ENCODE measurements around the gene FANCE.

Gene FANCE

DNA sequence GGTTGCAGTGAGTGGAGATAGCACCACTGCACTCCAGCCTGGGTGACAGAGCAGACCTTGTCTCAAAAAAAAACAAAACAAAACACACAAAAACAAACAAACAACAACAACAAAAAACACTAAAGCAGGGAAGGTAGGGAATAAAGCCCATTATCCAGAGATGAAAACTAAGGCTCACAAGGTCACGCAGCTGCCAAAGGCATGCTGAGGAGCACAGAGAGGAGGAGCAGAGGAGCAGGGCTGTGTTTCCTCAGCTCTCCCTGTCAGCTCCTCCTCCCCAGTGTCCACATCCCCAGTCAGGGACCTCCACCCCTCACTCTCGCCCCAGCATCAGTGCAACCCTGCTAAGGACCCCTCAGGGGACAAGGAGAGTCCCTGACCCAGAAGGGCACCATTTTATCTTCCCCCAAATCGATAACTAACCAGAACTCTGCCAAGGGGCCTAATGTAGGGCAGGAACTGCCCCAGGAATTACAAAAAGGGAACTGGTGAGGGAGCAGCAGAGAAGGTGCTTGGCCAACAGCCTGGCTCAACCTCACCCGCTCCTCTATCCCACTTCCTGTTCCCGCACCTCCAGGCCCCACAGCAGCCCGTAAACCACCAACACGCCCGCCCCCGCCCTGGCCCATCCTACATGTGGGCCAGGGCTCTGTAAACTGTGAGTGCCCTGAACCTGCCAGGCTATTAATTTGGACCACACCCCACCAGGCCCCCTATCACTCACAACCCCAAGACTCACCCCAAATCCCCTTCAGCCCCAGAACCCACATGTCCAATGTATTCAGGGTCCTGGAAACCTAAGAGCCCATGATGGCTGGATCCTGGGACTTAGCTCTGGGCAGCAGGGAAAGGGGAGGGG is 35.7 kb downstream of the FANCE start:
- in situ Hi-C loops (cut with MboI; ENCODE audit: low pct_unique_long_range_greater_than_20kb, low sequenced_read_pairs, unreplicated experiment) = no loop called here
- TF ChIP-seq, protein P1, sequence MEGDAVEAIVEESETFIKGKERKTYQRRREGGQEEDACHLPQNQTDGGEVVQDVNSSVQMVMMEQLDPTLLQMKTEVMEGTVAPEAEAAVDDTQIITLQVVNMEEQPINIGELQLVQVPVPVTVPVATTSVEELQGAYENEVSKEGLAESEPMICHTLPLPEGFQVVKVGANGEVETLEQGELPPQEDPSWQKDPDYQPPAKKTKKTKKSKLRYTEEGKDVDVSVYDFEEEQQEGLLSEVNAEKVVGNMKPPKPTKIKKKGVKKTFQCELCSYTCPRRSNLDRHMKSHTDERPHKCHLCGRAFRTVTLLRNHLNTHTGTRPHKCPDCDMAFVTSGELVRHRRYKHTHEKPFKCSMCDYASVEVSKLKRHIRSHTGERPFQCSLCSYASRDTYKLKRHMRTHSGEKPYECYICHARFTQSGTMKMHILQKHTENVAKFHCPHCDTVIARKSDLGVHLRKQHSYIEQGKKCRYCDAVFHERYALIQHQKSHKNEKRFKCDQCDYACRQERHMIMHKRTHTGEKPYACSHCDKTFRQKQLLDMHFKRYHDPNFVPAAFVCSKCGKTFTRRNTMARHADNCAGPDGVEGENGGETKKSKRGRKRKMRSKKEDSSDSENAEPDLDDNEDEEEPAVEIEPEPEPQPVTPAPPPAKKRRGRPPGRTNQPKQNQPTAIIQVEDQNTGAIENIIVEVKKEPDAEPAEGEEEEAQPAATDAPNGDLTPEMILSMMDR (IDR thresholded peaks at IDR 0.05; ENCODE audit: extremely low read depth, insufficient read depth, missing control alignments) = no peak
- no peak for DNase-seq (ENCODE audit: low spot score)

DNA sequence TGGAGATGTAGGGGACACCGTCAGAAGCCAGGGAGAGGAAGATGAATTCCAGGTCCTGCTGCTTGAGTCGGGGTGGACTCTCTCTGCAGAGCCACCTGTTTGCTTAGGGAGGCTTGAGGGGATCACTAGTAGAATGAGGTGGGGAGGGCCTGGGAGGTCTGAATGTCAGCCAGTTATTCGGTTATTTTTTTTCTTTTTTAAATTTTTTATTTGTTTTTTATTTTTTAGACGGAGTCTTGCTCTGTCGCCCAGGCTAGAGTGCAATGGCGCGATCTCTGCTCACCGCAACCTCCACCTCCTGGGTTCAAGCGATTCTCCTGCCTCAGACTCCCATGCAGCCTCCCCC is 36.4 kb downstream of the FANCE start:
- DNase-seq (ENCODE audit: low spot score) = no peak
- in situ Hi-C loops (cut with MboI; ENCODE audit: low pct_unique_long_range_greater_than_20kb, low sequenced_read_pairs, unreplicated experiment) = no loop called here
- TF ChIP-seq, protein P1 (IDR thresholded peaks at IDR 0.05; ENCODE audit: extremely low read depth, insufficient read depth, missing control alignments) = no peak

DNA sequence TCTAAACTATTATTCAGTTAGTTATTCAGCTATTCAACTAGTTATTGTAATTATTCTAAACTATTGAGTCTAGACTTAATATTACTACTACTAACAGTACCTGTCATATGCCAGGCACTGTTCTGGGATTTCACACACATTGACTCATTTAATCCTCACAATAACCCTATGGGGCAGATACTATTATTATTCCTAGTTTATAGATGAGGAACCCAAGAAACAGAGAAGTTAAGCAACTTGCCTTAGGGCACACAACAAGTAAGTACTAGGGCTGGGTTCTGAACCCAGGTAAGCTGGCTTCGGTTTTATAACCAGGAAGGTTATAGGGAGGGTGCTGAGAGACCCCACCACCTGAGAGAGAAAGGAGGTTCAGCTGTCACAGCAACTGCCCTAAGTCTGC is 36.9 kb downstream of the FANCE start:
- TF ChIP-seq, protein P1 (IDR thresholded peaks at IDR 0.05; ENCODE audit: extremely low read depth, insufficient read depth, missing control alignments) = no peak
- in situ Hi-C loops (cut with MboI; ENCODE audit: low pct_unique_long_range_greater_than_20kb, low sequenced_read_pairs, unreplicated experiment) = no loop called here
- DNase-seq (ENCODE audit: low spot score) = no peak

DNA sequence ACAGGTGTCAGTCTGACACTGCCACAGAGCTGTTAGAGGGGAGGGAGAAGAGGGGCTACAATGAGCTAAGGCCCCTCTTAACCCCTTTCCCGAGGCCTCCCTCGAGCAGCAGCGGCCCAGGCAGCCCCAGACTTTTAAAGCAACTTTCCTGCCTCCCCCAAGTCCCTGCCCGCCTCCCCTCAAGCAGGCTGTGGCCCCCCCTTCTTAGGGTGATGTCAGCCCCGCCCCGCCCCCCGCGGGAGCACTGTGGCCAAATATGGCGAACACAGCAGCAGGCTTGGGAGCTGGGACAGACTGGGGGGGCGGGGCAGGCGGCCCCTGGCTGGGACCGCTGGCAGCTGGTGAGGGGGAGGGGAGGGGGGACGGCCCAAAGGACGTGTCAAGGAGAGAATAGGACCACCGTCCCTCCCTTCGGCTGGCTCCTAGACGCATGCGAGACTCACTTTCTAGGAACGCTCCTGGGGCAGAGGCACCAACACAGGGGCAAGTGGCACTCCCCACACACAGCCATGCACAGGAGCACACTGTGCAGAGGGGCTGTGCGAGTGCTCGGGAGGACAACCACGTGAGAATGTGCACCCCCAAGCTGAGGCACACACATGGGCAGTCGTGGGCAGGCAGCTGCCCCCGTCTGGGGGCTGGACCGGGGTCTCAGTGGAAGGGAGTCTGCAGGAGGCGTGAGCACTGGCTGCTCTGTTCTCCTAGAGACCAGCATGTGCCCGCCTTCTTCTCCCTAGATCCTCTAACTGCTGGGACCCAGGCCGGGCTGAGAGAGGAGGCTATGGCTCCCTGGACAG is 38.1 kb downstream of the FANCE start:
- DNase-seq (ENCODE audit: low spot score) = no peak
- in situ Hi-C loops (cut with MboI; ENCODE audit: low pct_unique_long_range_greater_than_20kb, low sequenced_read_pairs, unreplicated experiment) = no loop called here

DNA sequence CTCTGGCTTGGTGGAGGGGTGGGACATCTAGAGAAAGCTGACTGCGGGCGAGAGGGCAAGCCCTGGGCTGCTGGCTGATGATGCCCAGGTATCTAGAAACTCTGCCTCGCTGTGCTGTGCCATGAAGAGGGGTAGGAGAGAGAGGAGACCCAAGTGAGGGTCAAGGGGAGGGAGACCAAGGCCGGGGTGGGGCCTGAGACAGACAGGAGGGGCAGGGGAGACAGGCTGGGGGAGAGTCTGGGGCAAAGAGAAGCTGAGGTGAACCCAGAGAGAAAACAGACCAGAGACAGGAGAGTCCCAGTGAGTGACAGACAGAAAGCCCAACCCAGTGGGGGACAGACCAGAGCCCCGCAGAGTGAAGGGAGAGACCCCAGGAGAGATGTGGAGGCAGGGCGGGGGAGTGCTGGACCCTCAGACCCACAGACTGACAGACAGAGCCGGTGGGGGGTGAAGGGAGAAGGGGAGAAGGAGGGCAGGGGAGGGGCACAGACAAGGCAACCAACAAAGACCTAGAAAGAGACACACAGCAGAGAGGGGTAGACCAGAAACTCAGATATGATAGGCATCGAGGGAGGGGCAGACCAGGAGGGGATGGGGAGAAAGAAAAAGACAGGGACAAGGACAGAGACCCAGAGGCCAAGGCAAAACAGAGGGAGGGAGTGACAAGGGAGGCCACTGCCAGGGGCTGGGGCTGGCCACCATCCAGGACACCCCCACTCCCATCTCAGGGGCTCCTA is 38.9 kb downstream of the FANCE start:
- in situ Hi-C loops (cut with MboI; ENCODE audit: low pct_unique_long_range_greater_than_20kb, low sequenced_read_pairs, unreplicated experiment) = no loop called here
- DNase-seq (ENCODE audit: low spot score) = no peak
- TF ChIP-seq, protein P1 (IDR thresholded peaks at IDR 0.05; ENCODE audit: extremely low read depth, insufficient read depth, missing control alignments) = no peak

More for the DNA sequence above, 38.1 kb downstream of the FANCE start:
- TF ChIP-seq, protein P1 (IDR thresholded peaks at IDR 0.05; ENCODE audit: extremely low read depth, insufficient read depth, missing control alignments) = no peak

DNA sequence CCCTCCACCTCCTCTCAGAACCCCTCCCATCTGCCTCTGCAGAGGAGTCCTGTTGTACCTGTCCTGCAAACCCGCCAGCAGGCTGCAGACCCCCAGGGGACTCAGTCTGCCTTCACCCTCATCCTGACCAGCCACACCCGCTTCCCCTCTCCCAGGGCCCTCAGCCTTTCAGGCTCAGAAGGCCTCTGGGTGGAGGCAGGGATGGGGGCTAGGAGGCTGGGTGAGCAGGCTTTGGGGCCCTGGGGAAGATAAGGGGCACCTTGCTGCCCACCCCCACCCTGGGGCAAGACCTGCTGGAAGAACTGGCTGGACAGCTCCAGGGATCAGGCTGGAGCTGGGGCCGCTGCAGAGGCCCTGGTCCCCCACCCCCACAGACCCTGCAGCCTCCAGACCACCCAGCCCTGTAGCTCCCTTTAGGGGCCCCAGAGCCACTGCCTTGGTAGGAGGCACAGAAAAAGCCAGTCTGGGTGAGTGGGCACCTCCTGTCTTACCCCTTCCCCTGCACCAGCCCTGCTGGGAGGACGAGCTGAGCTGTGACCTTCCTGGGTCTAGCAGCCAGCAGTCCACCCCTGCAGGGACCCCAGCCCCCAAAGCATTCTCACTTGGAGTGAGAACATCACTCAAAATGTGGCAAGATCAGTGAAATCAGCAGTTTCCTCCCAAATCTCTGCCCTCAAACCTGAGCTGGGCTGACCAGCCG is 39.6 kb downstream of the FANCE start:
- in situ Hi-C loops (cut with MboI; ENCODE audit: low pct_unique_long_range_greater_than_20kb, low sequenced_read_pairs, unreplicated experiment) = no loop called here
- DNase-seq (ENCODE audit: low spot score) = no peak
- TF ChIP-seq, protein P1 (IDR thresholded peaks at IDR 0.05; ENCODE audit: extremely low read depth, insufficient read depth, missing control alignments) = no peak
